ENCODE data around the gene ALX3.

- TF ChIP-seq MAFK (IDR thresholded peaks at IDR 0.05; ENCODE audit: low read depth, low read length) (no peak), CTCF (conservative IDR thresholded peaks at IDR 0.05; ENCODE audit: low read depth, low read length) (no peak), CEBPB (IDR thresholded peaks at IDR 0.05; ENCODE audit: low read depth, low read length) (no peak), FOS (IDR thresholded peaks at IDR 0.05; ENCODE audit: low read depth, low read length) (no peak), SMC3 (IDR thresholded peaks at IDR 0.05; ENCODE audit: low read depth, low read length) (no peak), POLR2A (IDR thresholded peaks at IDR 0.05; ENCODE audit: low read depth, low read length) (no peak), RAD21 (IDR thresholded peaks at IDR 0.05; ENCODE audit: low read length) (no peak), MAZ (IDR thresholded peaks at IDR 0.05; ENCODE audit: borderline replicate concordance, low read depth, low read length) (no peak), NFE2L2 (IDR thresholded peaks at IDR 0.05; ENCODE audit: low read depth, low read length) (no peak), BHLHE40 (IDR thresholded peaks at IDR 0.05; ENCODE audit: low read depth, low read length) (no peak), CHD1 (IDR thresholded peaks at IDR 0.05; ENCODE audit: low read depth, low read length) (no peak), RFX5 (IDR thresholded peaks at IDR 0.05; ENCODE audit: low read depth, low read length) (no peak), MXI1 (IDR thresholded peaks at IDR 0.05; ENCODE audit: borderline replicate concordance, low read depth, low read length) (no peak), USF2 (IDR thresholded peaks at IDR 0.05; ENCODE audit: low read depth, low read length) (no peak)
These were observed 20.9 kb upstream of the ALX3 start for GRCh38 chr1:110091381-110091780.
